BLaER1 treated with 17β-estradiol and CSF1 and Interleukin-3, amounts not matched to agents 10 nM and 100 nM (cell line): ENCODE data around the gene ATG3.
A peak's percentile ranks its signal among the peaks of the same experiment; 100 is the strongest.

Experiments used
- H3K27ac ChIP-seq, 11 experiments: shearing (Covaris generic); formaldehyde crosslinking; 2 replicates each; pipeline ENCODE4 v1.8.1; 2022
- H3K27me3 ChIP-seq, 11 experiments: shearing (Covaris generic); formaldehyde crosslinking; 2 replicates each; pipeline ENCODE4 v1.8.1; 2022
- H3K36me3 ChIP-seq, 11 experiments: shearing (Covaris generic); formaldehyde crosslinking; 2 replicates each; pipeline ENCODE4 v1.8.1; 2022
- H3K4me1 ChIP-seq, 10 experiments: shearing (Covaris generic); formaldehyde crosslinking; 2 replicates each; pipeline ENCODE4 v1.8.1; 2022
- H3K4me2 ChIP-seq, 11 experiments: shearing (Covaris generic); formaldehyde crosslinking; 2 replicates each; pipeline ENCODE4 v1.8.1; 2022
- H3K4me3 ChIP-seq, 10 experiments: shearing (Covaris generic); formaldehyde crosslinking; 2 replicates each; pipeline ENCODE4 v1.8.1; 2022
- H3K9ac ChIP-seq, 11 experiments: shearing (Covaris generic); formaldehyde crosslinking; 2 replicates each; pipeline ENCODE4 v1.8.1; 2022
- H3K9me3 ChIP-seq, 11 experiments: shearing (Covaris generic); formaldehyde crosslinking; replicated peaks in 1 of 11; 2 replicates each; pipeline ENCODE4 v1.8.1; 2022
- H4K20me1 ChIP-seq, 11 experiments: shearing (Covaris generic); formaldehyde crosslinking; 2 replicates each; pipeline ENCODE4 v1.8.1; 2022
- Cebpa-rat ChIP-seq, 11 experiments: shearing (Covaris generic); IDR thresholded peaks; 2 replicates each; pipeline ENCODE4 v1.8.1; 2022

Gene ATG3

DNA sequence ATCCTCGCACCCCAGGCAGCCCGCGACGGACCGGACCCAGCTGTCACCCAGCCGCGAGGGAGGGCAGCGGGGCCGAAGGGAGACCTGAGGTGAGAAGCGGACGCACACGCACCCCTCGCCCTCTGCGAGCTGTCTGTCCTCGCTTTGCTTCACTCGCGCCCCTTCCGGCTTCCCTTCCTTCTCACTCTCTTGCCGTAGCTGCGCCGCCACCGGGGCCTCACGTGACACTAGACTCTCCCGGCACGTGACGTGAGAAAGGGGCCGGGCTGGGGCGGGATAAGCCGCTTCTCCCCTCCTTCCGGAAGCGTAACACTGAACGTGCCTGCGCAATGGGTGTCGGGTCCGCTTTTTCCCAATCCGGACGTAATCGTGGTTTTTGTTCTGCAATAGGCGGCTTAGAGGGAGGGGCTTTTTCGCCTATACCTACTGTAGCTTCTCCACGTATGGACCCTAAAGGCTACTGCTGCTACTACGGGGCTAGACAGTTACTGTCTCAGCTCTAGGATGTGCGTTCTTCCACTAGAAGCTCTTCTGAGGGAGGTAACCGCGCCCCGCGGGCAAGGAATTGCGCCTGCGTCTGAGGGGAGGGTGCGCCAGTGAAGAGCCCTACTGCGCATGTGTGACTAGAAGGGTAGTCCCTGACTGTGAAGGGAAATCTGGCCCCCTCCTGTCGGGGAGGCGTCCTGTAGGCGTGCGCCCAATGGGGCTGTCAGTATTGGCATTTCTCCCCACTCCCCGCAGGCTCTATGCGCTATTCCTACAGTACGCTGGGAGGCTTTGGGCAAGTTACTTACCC is at the start of gene ATG3, which contains the start of gene SLC35A5:
Gene ATG3, minus strand, starts transcription at position 229 of the 796 bp plus-strand sequence. CDS start 434 bp downstream, outside the sequence.
Gene SLC35A5, plus strand, starts transcription at position 312 of the 796 bp plus-strand sequence. CDS start 1,359 bp downstream, outside the sequence.
- Histone ChIP-seq H3K4me3 (peak within 1 kb of the TSS; percentile 79 to 96 (median 90)), H3K4me1 (peaks cover 21 to 45% (median 40%) of the 10 kb centered on the region in 10 experiments), H3K36me3 (peaks cover 5 to 40% (median 19%) of the 10 kb centered on the region in 11 experiments)

GRCh38 chr3:112610121-112610520 is 48.4 kb upstream of the ATG3 start:
- Histone ChIP-seq H3K27me3 (no peaks in the 10 kb centered on the region), H3K4me1 (peaks cover 4 to 12% (median 5%) of the 10 kb centered on the region in 10 experiments; a peak in 18 of 20 replicates), H4K20me1 (no peaks in the 10 kb centered on the region), H3K27ac (no peak overlapping the region), H3K9ac (no peak overlapping the region), H3K4me2 (peak overlapping the region in 1 of 11 experiments; percentile 42; a peak in 1 of 22 replicates), H3K36me3 (no peaks in the 10 kb centered on the region), H3K4me3 (no peak overlapping the region), H3K9me3 (no peaks in the 10 kb centered on the region)
- no peak for TF ChIP-seq Cebpa-rat (IDR thresholded peaks at IDR 0.05)

More for the DNA sequence above, at the start of gene ATG3, which contains the start of gene SLC35A5:
- peak; percentile 75 to 98 (median 92); a peak in 20 of 22 replicates for TF ChIP-seq Cebpa-rat (IDR thresholded peaks at IDR 0.05)
- Histone ChIP-seq H3K27ac (peak within 1 kb of the TSS; percentile 86 to 96 (median 94)), H3K4me2 (peak within 1 kb of the TSS; percentile 78 to 97 (median 91)), H4K20me1 (peaks cover 0 to 21% (median 8%) of the 10 kb centered on the region in 11 experiments; a peak in 10 of 22 replicates), H3K27me3 (no peaks in the 10 kb centered on the region), H3K9me3 (peaks cover 0 to 7% (median 5%) of the 10 kb centered on the region in 11 experiments; a peak in 9 of 22 replicates), H3K9ac (peak within 1 kb of the TSS; percentile 87 to 96 (median 94))

GRCh38 chr3:112607863-112608262 is 46.1 kb upstream of the ATG3 start:
- Histone ChIP-seq H3K9me3 (no peaks in the 10 kb centered on the region), H3K36me3 (no peaks in the 10 kb centered on the region), H3K4me3 (no peak overlapping the region), H3K4me2 (no peak overlapping the region), H4K20me1 (no peaks in the 10 kb centered on the region), H3K9ac (no peak overlapping the region), H3K27ac (no peak overlapping the region), H3K27me3 (no peaks in the 10 kb centered on the region), H3K4me1 (peaks cover 10 to 20% (median 16%) of the 10 kb centered on the region in 10 experiments)
- no peak for TF ChIP-seq Cebpa-rat (IDR thresholded peaks at IDR 0.05)

DNA sequence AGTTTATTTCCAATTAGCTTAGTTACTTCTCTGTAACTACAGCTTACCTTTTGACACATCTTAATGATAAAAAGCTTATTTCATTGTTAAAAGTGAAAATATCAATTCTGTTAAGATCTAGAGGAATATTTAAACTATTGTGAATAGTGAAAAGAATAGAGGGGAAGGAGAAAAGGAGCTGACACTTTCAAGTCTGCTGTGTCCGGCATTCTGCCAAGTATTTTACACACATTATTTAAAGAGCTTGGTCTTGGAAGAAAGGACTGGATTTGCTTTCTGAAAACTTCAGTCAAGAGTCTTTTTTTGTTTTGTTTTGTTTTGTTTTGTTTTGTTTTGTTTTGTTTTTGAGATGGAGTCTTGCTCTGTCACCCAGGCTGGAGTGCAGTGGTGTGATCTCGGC is 44.3 kb upstream of the ATG3 start:
- H3K36me3 ChIP-seq: no peaks in the 10 kb centered on the region
- no peak overlapping the region for H3K4me2 ChIP-seq
- no peaks in the 10 kb centered on the region for H3K27me3 ChIP-seq
- H3K4me3 ChIP-seq: no peak overlapping the region
- no peaks in the 10 kb centered on the region for H3K9me3 ChIP-seq
- H3K27ac ChIP-seq: no peak overlapping the region
- H4K20me1 ChIP-seq: no peaks in the 10 kb centered on the region
- H3K4me1 ChIP-seq: peaks cover 10 to 20% (median 16%) of the 10 kb centered on the region in 10 experiments
- H3K9ac ChIP-seq: no peak overlapping the region
- TF ChIP-seq Cebpa-rat (IDR thresholded peaks at IDR 0.05): no peak

GRCh38 chr3:112605285-112605684 is 43.5 kb upstream of the ATG3 start:
- Histone ChIP-seq H3K4me1 (peaks cover 10 to 18% (median 16%) of the 10 kb centered on the region in 10 experiments), H3K4me2 (peak overlapping the region; percentile 14 to 80 (median 65); a peak in 17 of 22 replicates), H4K20me1 (no peaks in the 10 kb centered on the region), H3K27ac (no peak overlapping the region; a peak in 2 of 22 replicates), H3K4me3 (no peak overlapping the region), H3K9me3 (no peaks in the 10 kb centered on the region), H3K9ac (no peak overlapping the region), H3K36me3 (no peaks in the 10 kb centered on the region), H3K27me3 (no peaks in the 10 kb centered on the region)
- TF ChIP-seq Cebpa-rat (IDR thresholded peaks at IDR 0.05): no peak

GRCh38 chr3:112604536-112604935 is 42.8 kb upstream of the ATG3 start:
- Histone ChIP-seq H4K20me1 (no peaks in the 10 kb centered on the region), H3K4me1 (peaks cover 10 to 17% (median 15%) of the 10 kb centered on the region in 10 experiments), H3K36me3 (no peaks in the 10 kb centered on the region), H3K9me3 (no peaks in the 10 kb centered on the region), H3K4me3 (no peak overlapping the region), H3K27ac (peak overlapping the region in 4 of 11 experiments; percentile 11 to 30 (median 14); a peak in 4 of 22 replicates), H3K27me3 (no peaks in the 10 kb centered on the region), H3K9ac (peak overlapping the region in 1 of 11 experiments; percentile 38; a peak in 1 of 22 replicates), H3K4me2 (peak overlapping the region; percentile 50 to 80 (median 69); a peak in 21 of 22 replicates)
- TF ChIP-seq Cebpa-rat (IDR thresholded peaks at IDR 0.05): no peak

GRCh38 chr3:112602217-112602838 is 40.6 kb upstream of the ATG3 start:
- Histone ChIP-seq H4K20me1 (no peaks in the 10 kb centered on the region), H3K4me1 (peaks cover 10 to 17% (median 15%) of the 10 kb centered on the region in 10 experiments), H3K4me2 (no peak overlapping the region), H3K27ac (no peak overlapping the region), H3K9ac (no peak overlapping the region), H3K27me3 (no peaks in the 10 kb centered on the region), H3K9me3 (no peaks in the 10 kb centered on the region), H3K4me3 (no peak overlapping the region), H3K36me3 (no peaks in the 10 kb centered on the region)
- no peak for TF ChIP-seq Cebpa-rat (IDR thresholded peaks at IDR 0.05)

DNA sequence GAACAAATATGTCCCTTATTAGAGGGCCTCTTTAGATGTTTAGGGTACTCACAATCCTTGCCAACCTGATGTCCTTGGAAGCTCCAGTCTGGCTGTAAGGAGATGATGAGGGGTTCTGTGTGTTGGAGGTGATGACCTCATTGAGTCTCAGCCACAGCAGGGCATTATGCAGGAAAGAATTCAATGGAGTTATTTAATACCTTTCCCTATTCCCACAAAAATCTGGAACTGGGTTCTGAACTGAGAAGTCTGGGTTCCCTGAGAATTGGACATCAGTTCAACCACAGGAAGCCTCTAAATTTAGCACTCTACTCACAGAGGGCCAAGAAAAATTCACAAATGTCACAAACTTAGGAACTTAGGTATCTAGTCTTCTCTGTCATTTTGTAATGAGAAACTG is 37.0 kb upstream of the ATG3 start:
- Histone ChIP-seq H3K9ac (no peak overlapping the region), H3K4me1 (no peaks in the 10 kb centered on the region), H3K4me3 (no peak overlapping the region), H4K20me1 (no peaks in the 10 kb centered on the region), H3K4me2 (no peak overlapping the region), H3K36me3 (0 out of 22 replicates have a peak, but pooled peaks cover 0 to 4% (median 0%) of the 10 kb centered on the region in 11 experiments), H3K9me3 (no peaks in the 10 kb centered on the region), H3K27ac (no peak overlapping the region), H3K27me3 (no peaks in the 10 kb centered on the region)
- no peak for TF ChIP-seq Cebpa-rat (IDR thresholded peaks at IDR 0.05)

- peaks cover 0 to 7% (median 5%) of the 10 kb centered on the region in 11 experiments; a peak in 7 of 22 replicates for H3K36me3 ChIP-seq
- no peaks in the 10 kb centered on the region for H4K20me1 ChIP-seq
- no peak for TF ChIP-seq Cebpa-rat (IDR thresholded peaks at IDR 0.05)
- no peak overlapping the region for H3K27ac ChIP-seq
- H3K9ac ChIP-seq: no peak overlapping the region
- H3K9me3 ChIP-seq: peaks cover 3 to 7% (median 6%) of the 10 kb centered on the region in 11 experiments; a peak in 14 of 22 replicates
- no peak overlapping the region for H3K4me2 ChIP-seq
- peaks cover 0 to under 1% (median 0%) of the 10 kb centered on the region in 10 experiments; a peak in 1 of 20 replicates for H3K4me1 ChIP-seq
- no peak overlapping the region for H3K4me3 ChIP-seq
- H3K27me3 ChIP-seq: no peaks in the 10 kb centered on the region
Observed at GRCh38 chr3:112597945-112598344, 36.2 kb upstream of the ATG3 start.
